HS-5 (cell line): ENCODE data around the gene CRYBA4.

ENCODE experiments used
- DNase-seq: peaks from one replicate; pipeline ENCODE4 v3.0.0-alpha.2; 2012; ENCODE audit warnings: low read depth

Gene CRYBA4

DNA sequence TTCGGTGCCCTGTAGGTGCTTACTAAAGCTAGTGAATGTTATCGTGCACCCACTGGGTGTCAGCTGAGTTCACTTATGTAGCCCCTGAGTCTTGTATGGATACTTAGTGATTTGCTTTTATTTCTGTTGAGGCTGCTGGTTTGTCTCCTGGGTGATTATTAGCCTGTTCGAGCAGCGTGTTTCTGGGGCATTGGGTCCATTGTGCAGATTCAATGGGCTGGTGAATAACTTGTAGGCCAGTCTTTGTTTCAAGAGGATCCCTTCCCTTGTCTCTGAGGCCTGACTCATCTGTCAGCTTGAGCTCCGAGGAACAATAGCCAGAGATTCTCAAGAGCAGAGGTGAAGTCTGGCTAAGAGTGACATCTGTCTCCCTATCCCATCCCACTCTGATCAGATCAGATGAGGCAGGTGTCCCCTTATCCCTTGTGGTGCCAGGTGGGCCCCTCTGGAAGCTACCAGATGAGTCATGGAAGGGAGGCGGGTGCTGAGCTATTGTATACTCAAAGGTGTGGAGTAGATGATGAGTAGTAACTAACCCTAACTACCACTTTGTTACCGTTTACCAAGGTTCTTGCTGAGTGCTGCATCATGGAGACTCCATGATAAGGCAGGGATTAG, 39.3 kb downstream of the CRYBA4 start:
- no peak for DNase-seq

- no peak for DNase-seq
These were observed 40.4 kb downstream of the CRYBA4 start for GRCh38 chr22:26662160-26662559.

- DNase-seq = no peak
These were observed 41.7 kb downstream of the CRYBA4 start for GRCh38 chr22:26663374-26663923.

DNA sequence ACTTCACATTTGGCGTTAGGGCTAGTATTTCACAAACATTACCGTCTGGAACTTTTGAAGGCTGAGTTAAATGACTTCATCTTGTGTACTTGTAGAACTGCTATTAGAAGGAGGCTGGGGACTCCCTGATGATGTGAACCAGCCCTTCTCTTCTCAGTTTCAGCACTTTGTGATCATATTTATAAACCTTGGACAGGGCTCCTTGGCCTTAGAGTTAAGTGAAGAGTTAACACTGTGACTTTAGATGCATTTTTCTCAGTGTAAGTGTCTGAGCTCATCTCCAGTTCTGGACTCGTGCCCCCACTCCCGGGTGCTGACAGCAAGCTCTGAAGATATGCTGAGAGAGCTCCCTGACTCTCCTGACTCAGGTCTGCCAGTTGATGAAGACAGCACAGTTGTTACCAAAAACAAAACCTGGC, 44.1 kb downstream of the CRYBA4 start:
- DNase-seq = no peak

GRCh38 chr22:26667140-26667539, 45.4 kb downstream of the CRYBA4 start:
- no peak for DNase-seq

GRCh38 chr22:26669060-26669481, 47.3 kb downstream of the CRYBA4 start:
- DNase-seq = no peak

GRCh38 chr22:26670459-26670858, 48.7 kb downstream of the CRYBA4 start:
- DNase-seq = no peak

- no peak for DNase-seq
These were observed 49.7 kb downstream of the CRYBA4 start for GRCh38 chr22:26671317-26672059.

- no peak for DNase-seq
These were observed 50.3 kb downstream of the CRYBA4 start for GRCh38 chr22:26672060-26672471.

- peak; percentile 94 for DNase-seq
These were observed 51.1 kb downstream of the CRYBA4 start for GRCh38 chr22:26672590-26673468.

DNA sequence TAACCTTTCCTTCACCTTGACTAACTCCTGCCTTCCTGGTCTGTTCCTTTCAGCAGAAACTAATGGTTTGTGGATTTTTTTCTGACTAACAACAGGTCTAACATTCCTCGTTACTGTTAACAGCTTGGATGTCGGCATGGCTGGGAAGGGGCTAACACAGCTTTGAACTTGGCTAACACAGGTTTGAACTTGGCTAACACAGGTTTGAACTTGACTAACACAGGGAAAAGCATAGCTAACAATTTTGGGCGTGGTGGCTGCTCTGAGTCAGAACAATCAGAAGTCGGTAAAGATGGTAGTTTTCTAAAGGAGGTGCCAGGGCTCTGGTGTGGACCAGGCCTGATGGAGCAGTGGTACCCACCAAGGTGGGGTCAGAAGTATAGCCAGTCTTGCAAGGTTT, 51.7 kb downstream of the CRYBA4 start:
- DNase-seq = no peak

DNA sequence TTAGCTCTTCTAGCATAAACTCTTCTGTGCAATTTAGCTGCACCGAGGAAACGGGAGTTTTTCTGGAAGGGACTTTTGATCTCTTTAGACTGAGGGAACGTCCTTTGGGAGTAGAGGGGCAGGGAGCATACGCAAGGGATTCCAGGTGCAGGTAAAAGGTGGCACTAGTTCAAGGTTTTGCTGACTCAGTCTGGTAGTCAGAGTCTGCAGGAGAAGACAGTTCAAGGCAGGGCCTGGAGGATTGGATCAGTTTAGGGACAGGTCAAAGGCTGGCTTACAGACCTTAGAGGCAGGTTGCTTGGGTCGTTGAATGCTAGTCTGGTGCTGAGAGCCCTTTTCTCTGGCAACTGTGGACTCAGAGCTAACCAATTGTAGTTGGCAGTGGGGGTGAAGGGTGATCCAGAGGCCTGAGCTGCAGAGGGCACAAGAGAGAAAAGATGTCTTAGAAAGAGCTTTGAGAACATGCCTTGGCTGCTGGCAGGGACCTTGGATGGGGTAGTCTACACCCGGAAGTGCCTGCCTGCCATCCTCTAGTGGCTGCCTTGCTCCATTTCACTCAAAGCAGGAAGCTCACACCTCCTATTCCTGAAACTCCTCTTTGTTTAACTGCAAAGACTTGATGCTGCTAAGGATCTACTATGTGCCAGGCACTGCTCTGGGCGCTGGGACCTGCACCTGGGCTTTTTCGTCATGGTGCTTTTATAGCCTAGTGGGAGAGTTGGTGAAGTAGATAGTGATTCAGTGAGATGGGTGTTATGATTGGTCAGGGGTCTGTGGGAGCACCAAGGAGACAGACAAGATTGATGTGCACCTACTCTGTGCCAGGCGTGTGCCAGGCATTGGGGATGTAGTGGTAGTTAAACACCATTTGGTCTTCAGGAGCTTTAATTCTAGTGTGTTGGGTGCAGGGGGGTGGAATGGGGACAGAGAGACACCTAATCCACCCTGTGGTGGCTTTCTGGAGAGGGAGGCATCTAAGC, 52.7 kb downstream of the CRYBA4 start:
- DNase-seq = no peak

GRCh38 chr22:26675687-26676268, 54.0 kb downstream of the CRYBA4 start:
- DNase-seq = no peak

GRCh38 chr22:26677217-26677616, 55.5 kb downstream of the CRYBA4 start:
- no peak for DNase-seq

DNA sequence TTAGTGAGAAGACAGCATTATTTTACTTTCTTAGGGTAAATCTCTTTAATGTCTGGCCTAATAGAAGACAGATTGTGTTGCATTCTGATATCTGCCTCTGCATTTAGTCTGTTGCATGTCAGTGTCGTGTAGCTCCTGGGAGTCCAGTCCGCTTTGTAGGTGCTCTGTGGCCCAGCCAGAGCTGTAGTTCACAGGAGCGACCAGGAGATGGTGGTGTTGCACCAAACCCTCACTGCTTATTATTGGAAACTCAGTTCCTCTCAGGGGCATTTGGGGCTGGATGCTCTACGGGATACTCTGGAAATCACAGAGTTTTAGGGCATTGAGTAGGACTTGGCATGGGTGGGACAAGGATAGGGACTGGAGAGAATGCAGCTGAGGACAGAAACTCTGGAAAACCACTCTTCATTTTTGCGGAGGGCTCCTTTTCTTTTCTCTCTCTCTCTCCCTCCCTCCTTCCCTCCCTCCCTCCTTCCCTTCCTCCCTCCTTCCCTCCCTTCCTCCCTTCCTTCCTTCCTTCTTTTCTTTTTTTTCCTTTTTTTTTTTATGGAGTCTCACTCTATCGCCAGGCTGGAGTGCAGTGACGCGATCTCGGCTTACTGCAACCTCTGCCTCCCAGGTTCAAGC, 57.4 kb downstream of the CRYBA4 start:
- DNase-seq = peak; percentile 43
